Measurements from ENCODE around the gene TACSTD2. TPM values are rescaled to one million over a fixed set of nuclear protein-coding genes. Genes with fewer than 3 reads are reported as not detected.

Gene TACSTD2
- total RNA-seq, 1 experiment from 2014 or later, result 0.28 TPM

- in situ Hi-C loops (cut with HindIII; ENCODE audit: low pct_unique_long_range_greater_than_20kb, low sequenced_read_pairs), result no loop called here
- CTCF ChIA-PET, result no interaction called here
- no peak overlapping the region for H3K4me3 ChIP-seq (ENCODE audit: low read depth in 2 of 2, low read length in 2 of 2)
- DNase-seq (ENCODE audit: low read depth, low spot score) (no peak), ATAC-seq (no peak)
- H3K27me3 ChIP-seq (ENCODE audit: control insufficient read depth, insufficient read depth, low read length), result no peaks in the 10 kb centered on the region; the same call in 1 of the 2 replicates
- TF ChIP-seq, protein P1, sequence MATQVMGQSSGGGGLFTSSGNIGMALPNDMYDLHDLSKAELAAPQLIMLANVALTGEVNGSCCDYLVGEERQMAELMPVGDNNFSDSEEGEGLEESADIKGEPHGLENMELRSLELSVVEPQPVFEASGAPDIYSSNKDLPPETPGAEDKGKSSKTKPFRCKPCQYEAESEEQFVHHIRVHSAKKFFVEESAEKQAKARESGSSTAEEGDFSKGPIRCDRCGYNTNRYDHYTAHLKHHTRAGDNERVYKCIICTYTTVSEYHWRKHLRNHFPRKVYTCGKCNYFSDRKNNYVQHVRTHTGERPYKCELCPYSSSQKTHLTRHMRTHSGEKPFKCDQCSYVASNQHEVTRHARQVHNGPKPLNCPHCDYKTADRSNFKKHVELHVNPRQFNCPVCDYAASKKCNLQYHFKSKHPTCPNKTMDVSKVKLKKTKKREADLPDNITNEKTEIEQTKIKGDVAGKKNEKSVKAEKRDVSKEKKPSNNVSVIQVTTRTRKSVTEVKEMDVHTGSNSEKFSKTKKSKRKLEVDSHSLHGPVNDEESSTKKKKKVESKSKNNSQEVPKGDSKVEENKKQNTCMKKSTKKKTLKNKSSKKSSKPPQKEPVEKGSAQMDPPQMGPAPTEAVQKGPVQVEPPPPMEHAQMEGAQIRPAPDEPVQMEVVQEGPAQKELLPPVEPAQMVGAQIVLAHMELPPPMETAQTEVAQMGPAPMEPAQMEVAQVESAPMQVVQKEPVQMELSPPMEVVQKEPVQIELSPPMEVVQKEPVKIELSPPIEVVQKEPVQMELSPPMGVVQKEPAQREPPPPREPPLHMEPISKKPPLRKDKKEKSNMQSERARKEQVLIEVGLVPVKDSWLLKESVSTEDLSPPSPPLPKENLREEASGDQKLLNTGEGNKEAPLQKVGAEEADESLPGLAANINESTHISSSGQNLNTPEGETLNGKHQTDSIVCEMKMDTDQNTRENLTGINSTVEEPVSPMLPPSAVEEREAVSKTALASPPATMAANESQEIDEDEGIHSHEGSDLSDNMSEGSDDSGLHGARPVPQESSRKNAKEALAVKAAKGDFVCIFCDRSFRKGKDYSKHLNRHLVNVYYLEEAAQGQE (IDR thresholded peaks at IDR 0.05; ENCODE audit: insufficient read depth in 1 of 2, low read depth in 2 of 2, low read length in 1 of 2), result no peak
- no peak for TF ChIP-seq CTCF (IDR thresholded peaks at IDR 0.05)
- no peak for TF ChIP-seq POLR2AphosphoS5 (IDR thresholded peaks at IDR 0.05; ENCODE audit: low read depth, low read length)
- no peak for TF ChIP-seq TCF7L2 (IDR thresholded peaks at IDR 0.05; ENCODE audit: low read depth, low read length)
- no peak for TF ChIP-seq SIN3A (IDR thresholded peaks at IDR 0.05; ENCODE audit: borderline replicate concordance, insufficient read depth, low read depth, low read length)
- H3K27ac ChIP-seq (ENCODE audit: low read length), result no peak overlapping the region
- POLR2A ChIA-PET, result no interaction called here
- no TSS peak for BruUV-seq (replicated peaks)
- H3K36me3 ChIP-seq (ENCODE audit: control insufficient read depth, insufficient read depth, low read length), result no peaks in the 10 kb centered on the region
- no peaks in the 10 kb centered on the region for H3K9me3 ChIP-seq (ENCODE audit: control insufficient read depth, insufficient read depth, low read depth, low read length)
- intact Hi-C loops (cut with micrococcal nuclease; ENCODE audit: unreplicated experiment), result no loop called here
- no peaks in the 10 kb centered on the region for H3K4me1 ChIP-seq (ENCODE audit: control insufficient read depth, insufficient read depth, low read length)
Observed at GRCh38 chr1:58619286-58620054, 42.4 kb upstream of the TACSTD2 start.

- no TSS peak for BruUV-seq (replicated peaks)
- Histone ChIP-seq H3K4me1 (ENCODE audit: control insufficient read depth, insufficient read depth, low read length) (no peaks in the 10 kb centered on the region), H3K27me3 (ENCODE audit: control insufficient read depth, insufficient read depth, low read length) (no peaks in the 10 kb centered on the region; the same call in 1 of the 2 replicates), H3K9me3 (ENCODE audit: control insufficient read depth, insufficient read depth, low read depth, low read length) (no peaks in the 10 kb centered on the region), H3K27ac (ENCODE audit: low read length) (no peak overlapping the region), H3K36me3 (ENCODE audit: control insufficient read depth, insufficient read depth, low read length) (no peaks in the 10 kb centered on the region), H3K4me3 (ENCODE audit: low read depth in 2 of 2, low read length in 2 of 2) (no peak overlapping the region)
- in situ Hi-C loops (cut with HindIII; ENCODE audit: low pct_unique_long_range_greater_than_20kb, low sequenced_read_pairs) (no loop called here), intact Hi-C loops (cut with micrococcal nuclease; ENCODE audit: unreplicated experiment) (no loop called here)
- TF ChIP-seq, protein P1 (IDR thresholded peaks at IDR 0.05; ENCODE audit: insufficient read depth in 1 of 2, low read depth in 2 of 2, low read length in 1 of 2), result no peak
- TF ChIP-seq SIN3A (IDR thresholded peaks at IDR 0.05; ENCODE audit: borderline replicate concordance, insufficient read depth, low read depth, low read length) (no peak), POLR2AphosphoS5 (IDR thresholded peaks at IDR 0.05; ENCODE audit: low read depth, low read length) (no peak), CTCF (IDR thresholded peaks at IDR 0.05) (no peak), TCF7L2 (IDR thresholded peaks at IDR 0.05; ENCODE audit: low read depth, low read length) (no peak)
- ChIA-PET POLR2A (no interaction called here), CTCF (no interaction called here)
- no peak for DNase-seq (ENCODE audit: low read depth, low spot score)
- ATAC-seq, result peak; percentile 62; the same call in 1 of the 2 replicates
Observed at GRCh38 chr1:58618303-58618702, 41.3 kb upstream of the TACSTD2 start.

Data from Panc1 (cell line).